Measurements from ENCODE around the gene CTBP2.

CTBP2 gene

DNA sequence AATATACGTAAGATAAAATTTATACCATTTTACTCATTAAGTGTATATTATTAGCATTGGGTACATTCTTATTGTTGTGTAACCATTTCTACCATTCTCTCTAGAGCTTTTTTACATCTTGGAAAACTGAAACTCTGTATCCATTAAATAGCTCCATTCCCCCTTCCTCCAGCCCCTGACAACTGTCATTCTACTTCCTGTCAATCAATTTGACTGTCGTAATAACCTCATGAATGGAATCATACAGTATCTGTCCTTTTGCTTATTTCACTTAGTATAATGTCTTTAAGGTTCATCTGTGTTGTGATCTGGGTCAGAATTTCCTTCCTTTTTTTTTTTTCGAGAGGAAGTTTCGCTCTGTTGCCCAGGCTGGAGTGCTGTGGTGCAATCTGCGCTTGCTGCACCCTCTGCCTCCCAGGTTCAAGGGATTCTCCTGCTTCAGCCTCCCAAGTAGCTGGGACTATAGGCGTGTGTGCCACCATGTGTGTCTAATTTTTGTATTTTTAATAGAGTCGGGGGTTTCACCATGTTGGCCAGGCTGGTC, 202.9 kb downstream of the CTBP2 start:
- no peak for DNase-seq

DNA sequence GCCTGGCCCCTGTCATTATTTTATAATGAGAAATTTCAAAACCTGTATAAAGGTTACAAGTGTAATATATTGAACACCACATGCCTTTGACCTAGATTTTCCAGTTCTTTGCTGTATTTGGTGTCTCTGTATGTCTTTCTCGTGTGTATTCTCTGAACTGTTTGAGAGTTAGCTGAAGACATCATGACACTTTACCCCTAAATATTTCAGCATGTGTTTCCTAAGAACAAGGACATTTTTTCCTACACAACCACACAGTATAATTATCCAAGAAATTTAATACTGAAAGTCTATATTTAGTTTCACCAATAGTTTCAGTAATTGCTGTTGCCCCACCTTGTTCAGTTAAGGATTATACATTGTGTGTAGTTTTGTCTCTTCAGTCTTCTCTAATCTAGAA, 203.6 kb downstream of the CTBP2 start:
- no peak for DNase-seq

GRCh38 chr10:124955868-124956267, 204.5 kb downstream of the CTBP2 start:
- no peak for DNase-seq

DNA sequence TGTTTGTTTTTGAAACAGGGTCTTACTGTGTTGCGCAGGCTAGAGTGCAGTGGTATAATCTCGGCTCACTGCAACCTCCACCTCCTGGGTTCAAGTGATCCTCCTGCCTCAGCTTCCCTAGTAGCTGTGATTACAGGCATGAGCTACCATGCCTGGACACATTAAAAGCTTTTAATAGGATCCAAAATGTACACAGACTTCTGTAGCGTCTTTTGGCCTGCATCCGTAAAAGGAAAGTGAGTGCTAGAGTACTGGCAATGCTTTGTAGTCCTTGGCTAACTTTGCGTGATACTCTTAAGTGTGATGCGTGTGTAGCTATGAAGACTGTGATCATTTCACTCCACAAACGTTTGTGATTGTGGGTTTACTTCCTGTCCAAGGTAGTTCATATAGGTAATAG, 205.1 kb downstream of the CTBP2 start:
- DNase-seq: no peak

DNA sequence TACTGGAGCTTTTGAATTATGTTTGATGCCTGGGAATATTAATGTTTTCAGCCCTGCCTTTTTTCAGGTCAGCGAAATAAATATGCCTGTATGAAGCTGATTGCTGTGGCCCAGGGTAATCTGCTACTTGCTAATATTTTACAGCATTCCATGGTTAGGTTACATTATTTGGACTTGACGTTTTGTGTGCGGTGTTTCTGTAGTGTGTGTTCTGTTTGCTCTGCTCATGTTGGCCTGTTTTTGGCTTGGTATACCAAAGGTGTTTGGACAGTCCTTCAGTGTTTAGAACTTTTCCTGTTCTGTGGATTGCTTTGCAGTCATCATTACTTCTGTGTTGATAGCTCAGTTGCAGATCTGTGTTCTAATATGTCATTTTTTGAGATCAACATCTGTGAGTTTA, 206.9 kb downstream of the CTBP2 start:
- no peak for DNase-seq

DNA sequence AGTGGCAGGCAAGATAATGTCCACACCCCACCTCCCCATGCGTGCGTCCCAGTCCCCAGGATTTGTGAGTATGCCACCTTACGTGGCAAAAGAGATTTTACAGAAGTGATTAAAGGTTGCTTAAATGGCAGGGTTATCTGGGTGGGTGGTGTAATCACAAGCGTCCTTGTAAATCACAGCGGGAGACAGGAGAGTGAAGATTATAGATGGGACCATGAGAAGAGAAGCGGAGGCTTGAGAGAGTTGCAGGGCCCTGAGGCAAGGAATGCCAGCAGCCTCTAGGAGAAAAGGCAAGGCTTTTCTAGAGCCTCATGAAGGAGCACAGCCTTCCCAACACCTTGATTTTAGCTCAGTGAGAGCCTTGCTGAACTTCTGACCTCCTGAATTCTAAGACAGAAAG, 208.2 kb downstream of the CTBP2 start:
- DNase-seq: no peak

DNA sequence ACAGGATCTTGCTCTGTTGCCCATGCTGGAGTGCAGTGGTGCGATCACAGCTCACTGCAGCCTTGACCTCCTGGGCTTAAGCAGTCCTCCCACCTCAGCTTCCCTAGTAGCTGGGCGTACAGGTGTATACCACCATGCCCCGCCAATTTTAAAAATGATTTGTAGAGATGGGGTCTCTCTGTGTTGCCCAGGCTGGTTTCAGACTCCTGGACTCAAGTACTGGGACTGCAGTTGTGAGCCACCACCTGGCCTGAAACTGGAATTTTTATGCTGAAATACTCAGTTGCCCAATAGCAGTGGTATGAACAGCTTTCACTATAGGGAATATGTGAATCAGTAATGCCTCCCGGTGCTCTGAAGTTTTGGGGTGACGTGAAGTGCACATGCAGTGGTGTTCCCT, 210.8 kb downstream of the CTBP2 start:
- no peak for DNase-seq

DNA sequence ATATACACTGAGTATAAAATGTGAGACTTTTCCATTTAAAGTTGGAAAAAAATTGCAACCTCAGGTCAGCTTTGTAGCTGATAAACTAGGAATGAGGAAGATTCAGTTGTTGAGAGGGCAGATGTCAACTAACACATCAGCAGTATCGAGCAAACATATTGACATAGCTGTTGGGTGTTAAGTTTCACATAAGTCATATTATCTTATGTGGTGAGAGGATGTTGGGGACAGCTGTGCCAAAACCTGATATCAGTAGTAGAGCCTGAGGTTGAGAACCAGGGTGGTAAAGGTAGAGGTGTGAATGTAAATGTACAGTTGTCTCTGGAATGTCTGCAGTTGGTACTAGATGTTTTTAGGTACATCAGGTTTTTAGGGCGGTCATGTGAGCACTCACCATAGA, 213.4 kb downstream of the CTBP2 start:
- no peak for DNase-seq

DNA sequence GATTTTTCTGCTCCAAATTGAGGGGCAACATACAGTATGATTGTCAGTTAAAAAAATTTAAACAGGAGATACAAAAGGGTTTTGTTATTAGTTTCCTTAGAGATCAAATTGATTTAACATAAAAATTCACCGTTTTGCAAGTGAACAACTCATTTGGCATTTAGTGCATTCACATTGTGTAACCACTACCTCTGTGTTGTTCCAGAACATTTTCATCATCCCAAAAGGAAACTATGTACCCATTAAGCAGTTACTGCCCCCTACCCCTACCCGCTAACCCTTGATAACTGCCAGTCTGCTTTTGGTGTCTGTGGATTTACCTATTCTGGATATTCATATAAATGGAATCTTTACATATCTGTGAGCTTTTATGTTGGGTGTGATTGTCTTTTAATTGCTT, 215.4 kb downstream of the CTBP2 start:
- DNase-seq: no peak

GRCh38 chr10:124943301-124944092, 216.9 kb downstream of the CTBP2 start:
- DNase-seq: no peak

GRCh38 chr10:124942317-124943169, 217.8 kb downstream of the CTBP2 start:
- no peak for DNase-seq

GRCh38 chr10:124941823-124942222, 218.5 kb downstream of the CTBP2 start, which contains the start of gene ZRANB1:
Gene ZRANB1, plus strand, starts transcription at chr10:124942123. Its CDS starts 371 bp downstream, at chr10:124942494.
- DNase-seq: no peak

DNA sequence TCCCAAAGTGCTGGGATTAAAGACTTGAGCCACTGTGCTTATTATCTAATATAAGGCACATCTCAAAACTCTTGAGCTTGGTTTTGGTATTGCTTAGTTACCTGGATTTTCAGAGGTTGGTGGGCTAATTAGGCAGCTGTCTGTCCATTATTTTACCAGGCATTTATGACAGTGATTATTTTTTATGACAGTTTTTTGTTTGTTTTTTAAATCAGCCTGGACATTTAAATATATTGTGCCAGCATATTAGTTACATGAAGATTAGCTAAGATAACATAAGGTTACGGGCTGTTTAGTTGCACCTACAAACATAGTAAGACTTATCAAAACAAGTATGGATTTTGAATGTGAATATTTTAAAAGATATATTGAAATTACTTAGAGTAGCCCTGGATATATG, 221.1 kb downstream of the CTBP2 start:
- DNase-seq: no peak

DNA sequence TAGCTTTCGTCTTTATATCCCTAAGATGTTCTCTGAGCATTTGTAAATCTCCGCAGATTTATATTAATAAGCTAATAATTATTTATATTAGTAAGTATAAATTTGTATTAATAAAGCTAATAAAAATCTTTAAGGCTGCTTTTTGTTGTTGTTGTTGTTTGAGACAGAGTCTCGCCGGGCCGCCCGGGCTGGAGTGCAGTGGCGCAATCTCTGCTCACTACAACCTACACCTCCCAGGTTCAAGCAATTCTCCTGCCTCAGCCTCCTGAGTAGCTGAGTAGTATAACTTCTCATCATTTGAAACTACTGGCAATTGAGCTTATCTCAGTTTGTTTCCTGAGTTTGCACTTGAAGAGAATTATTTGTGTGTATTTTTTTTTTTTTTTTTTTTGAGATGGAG, 223.6 kb downstream of the CTBP2 start:
- DNase-seq: no peak

GRCh38 chr10:124935946-124936345, 224.4 kb downstream of the CTBP2 start:
- DNase-seq: no peak
